Osteoblast (primary cell): ENCODE data around the gene ARHGEF16. TPM values are rescaled to one million over a fixed set of nuclear protein-coding genes. Genes with fewer than 3 reads are reported as not detected.
A peak's percentile ranks its signal among the peaks of the same experiment; 100 is the strongest.

ENCODE experiments used
- DNase-seq: peaks from one replicate; pipeline ENCODE4 v3.0.0; 2011; ENCODE audit warnings: low spot score, mixed read lengths; ENCODE audit not compliant: insufficient read length; ENCODE audit errors: missing footprints
- H2AFZ ChIP-seq: 2 replicates; pipeline ENCODE4 v1.6.0; 2011; ENCODE audit warnings: mild to moderate bottlenecking, low read length
- H3K27ac ChIP-seq: 2 replicates; pipeline ENCODE4 v1.5.1; 2011; ENCODE audit warnings: mild to moderate bottlenecking, low read depth, low read length, moderate library complexity
- H3K27me3 ChIP-seq: 2 replicates; pipeline ENCODE4 v1.6.0; 2012; ENCODE audit warnings: mild to moderate bottlenecking, control low read depth, inconsistent platforms, low read length, moderate library complexity; ENCODE audit not compliant: insufficient read depth
- H3K36me3 ChIP-seq: 2 replicates; pipeline ENCODE4 v1.5.1; 2011; ENCODE audit warnings: mild to moderate bottlenecking, low read length, control low read depth, moderate library complexity; ENCODE audit not compliant: insufficient read depth
- H3K4me1 ChIP-seq: 2 replicates; pipeline ENCODE4 v1.5.1; 2011; ENCODE audit warnings: mild to moderate bottlenecking, low read length, control low read depth, moderate library complexity; ENCODE audit not compliant: insufficient read depth
- H3K4me2 ChIP-seq: 2 replicates; pipeline ENCODE4 v1.6.0; 2011; ENCODE audit warnings: mild to moderate bottlenecking, low read length; ENCODE audit not compliant: insufficient read depth
- H3K4me3 ChIP-seq: fragments of 200-600 bp; sonication (generic); 3 replicates; pipeline ENCODE4 v1.5.1; 2012; ENCODE audit warnings: mild to moderate bottlenecking, low read length, inconsistent platforms; ENCODE audit not compliant: insufficient read depth
- H3K79me2 ChIP-seq: 2 replicates; pipeline ENCODE4 v1.6.0; 2012; ENCODE audit warnings: mild to moderate bottlenecking, low read length, control low read depth, inconsistent platforms; ENCODE audit not compliant: insufficient read depth
- H3K9me3 ChIP-seq: 2 replicates; pipeline ENCODE4 v1.5.1; 2011; ENCODE audit warnings: low read depth, low read length, control low read depth
- H4K20me1 ChIP-seq: 2 replicates; pipeline ENCODE4 v1.6.0; 2012; ENCODE audit warnings: mild to moderate bottlenecking, low read length, control low read depth; ENCODE audit not compliant: insufficient read depth
- total RNA-seq: library from RNA; depleted of rRNA; stranded (reverse); fragments of >200 nt; gene quantifications from 2 replicates; pipeline ENCODE4 v1.2.3, GENCODE V29; 2012
- TF ChIP-seq, protein P1 (sequence below): IDR thresholded peaks from 2 replicates; pipeline ENCODE4 v1.5.1; 2011; ENCODE audit warnings: mild to moderate bottlenecking, low read depth, low read length, moderate library complexity; ENCODE audit errors: extremely low read depth

The ARHGEF16 gene
- total RNA-seq, 1 donor, result not detected

DNA sequence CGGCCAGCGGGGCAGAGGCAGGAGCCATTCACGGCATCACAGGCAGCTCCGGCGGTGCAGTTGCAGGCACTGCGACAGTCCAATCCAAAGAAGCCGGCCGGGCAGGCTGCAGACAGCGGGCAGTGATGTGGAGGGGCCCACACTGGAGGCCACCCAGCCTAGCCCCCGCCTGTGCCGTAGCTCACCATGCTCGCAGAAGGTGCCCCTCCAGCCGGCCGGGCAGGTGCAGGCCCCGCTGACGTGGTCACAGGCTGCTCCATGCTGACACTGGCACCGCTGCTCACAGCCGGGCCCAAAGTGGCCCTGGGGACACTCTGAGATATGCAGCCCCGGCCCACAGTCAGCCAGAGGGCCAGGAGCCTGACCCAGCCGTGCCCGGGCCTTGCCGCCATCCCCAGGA is 45.1 kb downstream of the ARHGEF16 start:
- no peaks in the 10 kb centered on the region for H3K27me3 ChIP-seq
- no peak overlapping the region for H2AFZ ChIP-seq
- no peak overlapping the region for H3K4me3 ChIP-seq
- H3K9me3 ChIP-seq, result no peaks in the 10 kb centered on the region
- TF ChIP-seq, protein P1, sequence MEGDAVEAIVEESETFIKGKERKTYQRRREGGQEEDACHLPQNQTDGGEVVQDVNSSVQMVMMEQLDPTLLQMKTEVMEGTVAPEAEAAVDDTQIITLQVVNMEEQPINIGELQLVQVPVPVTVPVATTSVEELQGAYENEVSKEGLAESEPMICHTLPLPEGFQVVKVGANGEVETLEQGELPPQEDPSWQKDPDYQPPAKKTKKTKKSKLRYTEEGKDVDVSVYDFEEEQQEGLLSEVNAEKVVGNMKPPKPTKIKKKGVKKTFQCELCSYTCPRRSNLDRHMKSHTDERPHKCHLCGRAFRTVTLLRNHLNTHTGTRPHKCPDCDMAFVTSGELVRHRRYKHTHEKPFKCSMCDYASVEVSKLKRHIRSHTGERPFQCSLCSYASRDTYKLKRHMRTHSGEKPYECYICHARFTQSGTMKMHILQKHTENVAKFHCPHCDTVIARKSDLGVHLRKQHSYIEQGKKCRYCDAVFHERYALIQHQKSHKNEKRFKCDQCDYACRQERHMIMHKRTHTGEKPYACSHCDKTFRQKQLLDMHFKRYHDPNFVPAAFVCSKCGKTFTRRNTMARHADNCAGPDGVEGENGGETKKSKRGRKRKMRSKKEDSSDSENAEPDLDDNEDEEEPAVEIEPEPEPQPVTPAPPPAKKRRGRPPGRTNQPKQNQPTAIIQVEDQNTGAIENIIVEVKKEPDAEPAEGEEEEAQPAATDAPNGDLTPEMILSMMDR, result no peak
- no peaks in the 10 kb centered on the region for H3K36me3 ChIP-seq
- no peak overlapping the region for H3K4me2 ChIP-seq
- H3K4me1 ChIP-seq, result peaks cover 21% of the 10 kb centered on the region
- no peak for DNase-seq
- H3K27ac ChIP-seq, result no peak overlapping the region
- H3K79me2 ChIP-seq, result no peaks in the 10 kb centered on the region
- H4K20me1 ChIP-seq, result no peaks in the 10 kb centered on the region

DNA sequence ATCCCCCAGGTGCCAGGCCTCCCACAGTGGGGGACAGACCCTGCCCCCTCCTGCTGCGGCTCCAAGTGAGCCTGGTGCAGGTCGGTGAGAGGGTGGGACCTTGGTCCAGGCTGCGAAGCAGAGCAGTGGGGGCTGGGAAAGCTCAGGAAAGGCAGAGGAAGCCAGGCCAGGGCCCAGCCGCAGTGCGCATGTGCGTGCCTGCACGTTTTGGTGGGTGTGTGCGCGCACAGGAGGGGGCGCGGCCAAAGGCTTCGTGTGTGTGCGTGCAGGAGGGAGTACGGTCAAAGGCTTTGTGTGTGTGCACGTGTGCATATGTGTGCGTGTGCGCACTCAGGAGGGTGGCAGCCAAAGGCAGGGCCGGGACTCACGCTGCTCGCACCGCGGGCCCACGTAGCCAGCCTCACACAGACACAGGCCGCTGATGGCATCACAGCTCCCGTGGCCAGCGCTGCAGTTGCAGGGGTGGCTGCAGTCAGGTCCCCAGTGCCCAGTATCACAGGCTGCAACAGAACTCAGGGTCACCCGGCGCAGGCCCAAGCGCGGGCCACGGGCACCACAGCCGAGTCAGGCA is 45.9 kb downstream of the ARHGEF16 start:
- Histone ChIP-seq H3K79me2 (no peaks in the 10 kb centered on the region), H3K4me3 (no peak overlapping the region), H3K27ac (no peak overlapping the region), H3K27me3 (no peaks in the 10 kb centered on the region), H2AFZ (no peak overlapping the region), H3K4me1 (peaks cover 27% of the 10 kb centered on the region), H4K20me1 (no peaks in the 10 kb centered on the region), H3K36me3 (no peaks in the 10 kb centered on the region), H3K9me3 (no peaks in the 10 kb centered on the region), H3K4me2 (no peak overlapping the region)
- no peak for DNase-seq
- TF ChIP-seq, protein P1, result no peak

DNA sequence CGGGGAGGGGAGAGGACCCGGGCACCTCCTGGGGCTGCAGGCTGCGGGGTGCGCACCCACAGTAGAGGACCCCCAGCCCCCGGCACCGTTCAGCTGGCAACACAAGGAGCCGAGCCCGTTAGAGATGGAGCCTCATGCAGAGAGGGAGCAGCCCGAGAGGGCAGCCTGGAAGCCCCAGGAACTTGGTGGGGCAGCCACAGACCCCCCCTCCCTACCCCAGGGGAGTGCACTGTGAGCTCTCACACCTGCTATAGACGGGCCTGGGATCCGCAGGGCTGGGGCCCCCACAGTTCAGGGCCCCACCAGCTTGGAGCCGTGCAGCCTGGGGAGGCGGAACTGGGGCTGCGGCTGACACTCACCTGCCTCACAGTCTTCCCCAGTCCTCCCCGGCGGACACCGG is 47.0 kb downstream of the ARHGEF16 start:
- Histone ChIP-seq H3K4me2 (no peak overlapping the region), H3K27me3 (no peaks in the 10 kb centered on the region), H3K27ac (no peak overlapping the region), H3K4me1 (peaks cover 18% of the 10 kb centered on the region), H3K9me3 (no peaks in the 10 kb centered on the region), H2AFZ (no peak overlapping the region), H3K36me3 (peaks cover 2% of the 10 kb centered on the region), H4K20me1 (no peaks in the 10 kb centered on the region), H3K4me3 (no peak overlapping the region), H3K79me2 (no peaks in the 10 kb centered on the region)
- DNase-seq, result no peak
- TF ChIP-seq, protein P1, result no peak

DNA sequence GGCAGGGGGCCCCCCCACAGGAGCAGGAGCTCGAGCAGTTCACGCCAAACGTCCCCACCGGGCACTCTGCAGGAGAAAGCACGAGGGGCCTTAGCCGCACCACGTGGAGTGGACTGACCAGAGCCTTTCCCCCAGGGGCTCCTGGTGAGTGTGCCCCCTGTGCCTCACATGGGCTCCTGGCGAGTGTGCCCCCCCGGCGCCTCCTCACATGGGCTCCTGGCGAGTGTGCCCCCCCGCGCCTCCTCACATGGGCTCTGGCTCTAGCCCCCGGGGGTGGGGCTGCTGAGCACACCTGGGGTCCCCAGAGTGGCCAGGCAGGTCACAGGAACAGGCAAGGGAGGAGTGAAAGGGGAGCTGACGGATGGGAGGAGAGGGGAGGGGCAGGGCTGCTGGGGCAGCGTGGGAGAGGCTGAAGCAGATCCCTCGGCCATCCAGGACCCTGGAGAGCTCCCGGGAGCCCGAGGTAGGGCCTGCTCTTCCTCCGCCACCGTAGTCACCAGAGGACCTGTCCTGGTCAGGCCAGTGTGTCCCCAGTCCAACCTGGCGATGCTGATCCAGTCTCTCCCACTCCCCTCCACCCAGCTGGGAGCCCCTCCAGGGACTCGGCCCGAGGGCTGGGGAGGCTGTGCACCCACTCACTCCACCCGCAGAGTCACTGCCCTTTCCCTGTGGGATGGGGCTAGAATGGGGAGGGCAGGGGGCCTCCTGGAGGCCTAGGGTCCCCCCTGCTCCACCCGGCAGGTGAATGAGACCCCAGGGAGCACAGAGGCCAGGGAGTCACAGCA is 47.6 kb downstream of the ARHGEF16 start:
- Histone ChIP-seq H3K27ac (no peak overlapping the region), H4K20me1 (no peaks in the 10 kb centered on the region), H3K79me2 (no peaks in the 10 kb centered on the region), H2AFZ (no peak overlapping the region), H3K36me3 (peaks cover 7% of the 10 kb centered on the region), H3K4me3 (no peak overlapping the region), H3K9me3 (no peaks in the 10 kb centered on the region), H3K4me1 (peaks cover 17% of the 10 kb centered on the region), H3K4me2 (no peak overlapping the region), H3K27me3 (no peaks in the 10 kb centered on the region)
- TF ChIP-seq, protein P1, result no peak
- DNase-seq, result peak; percentile 97
